Thymus (tissue), 2 donors: ENCODE data around the gene ITGA2B. TPM values are rescaled to one million over a fixed set of nuclear protein-coding genes. Genes with fewer than 3 reads are reported as not detected.

Experiments
- polyA plus RNA-seq: library from polyadenylated mRNA; stranded (reverse); fragments of 200-250 nt; gene quantifications from one replicate; pipeline ENCODE4 v1.2.3, GENCODE V29; 2013
- total RNA-seq: library from RNA; stranded (reverse); fragments of 120-200 nt; gene quantifications from one replicate; pipeline ENCODE4 v1.2.4, GENCODE V29; 2013
- donor health status: healthy.

ITGA2B gene
- total and polyA plus RNA-seq, 2 donors, result 0.38 to 0.41 TPM

Other genes starting within 250 kb of the ITGA2B start
- 3.2 TPM for gene HROB, start 247.7 kb downstream of the ITGA2B start, total RNA-seq
- 0.94 TPM for gene HROB, start 247.7 kb downstream of the ITGA2B start, polyA plus RNA-seq
- not detected for gene ASB16, start 218.9 kb downstream of the ITGA2B start, total RNA-seq
- 0.14 TPM for gene ASB16, start 218.9 kb downstream of the ITGA2B start, polyA plus RNA-seq
- 21.4 TPM for gene TMUB2, start 202.7 kb downstream of the ITGA2B start, total RNA-seq
- 57.6 TPM for gene TMUB2, start 202.7 kb downstream of the ITGA2B start, polyA plus RNA-seq
- 36.3 TPM for gene ATXN7L3, start 189.8 kb downstream of the ITGA2B start, total RNA-seq
- 53.3 TPM for gene ATXN7L3, start 189.8 kb downstream of the ITGA2B start, polyA plus RNA-seq
- 91.6 TPM for gene UBTF, start 170.0 kb downstream of the ITGA2B start, total RNA-seq
- 70.1 TPM for gene UBTF, start 170.0 kb downstream of the ITGA2B start, polyA plus RNA-seq
- gene SLC4A1, start 121.5 kb downstream of the ITGA2B start, total RNA-seq, result 6.9 TPM
- gene SLC4A1, start 121.5 kb downstream of the ITGA2B start, polyA plus RNA-seq, result 0.37 TPM
- 0.99 TPM for gene RUNDC3A, start 81.0 kb downstream of the ITGA2B start, total RNA-seq
- 4.9 TPM for gene RUNDC3A, start 81.0 kb downstream of the ITGA2B start, polyA plus RNA-seq
- 46.9 TPM for gene SLC25A39, start 64.8 kb downstream of the ITGA2B start, total RNA-seq
- gene SLC25A39, start 64.8 kb downstream of the ITGA2B start, polyA plus RNA-seq, result 93.8 TPM
- gene GRN, start 44.3 kb downstream of the ITGA2B start, total RNA-seq, result 74.8 TPM
- 93.0 TPM for gene GRN, start 44.3 kb downstream of the ITGA2B start, polyA plus RNA-seq
- 1.4 TPM for gene FAM171A2, start 25.8 kb downstream of the ITGA2B start, total RNA-seq
- gene FAM171A2, start 25.8 kb downstream of the ITGA2B start, polyA plus RNA-seq, result 0.39 TPM
- gene GPATCH8, start 113.8 kb upstream of the ITGA2B start, total RNA-seq, result 12.7 TPM
- gene GPATCH8, start 113.8 kb upstream of the ITGA2B start, polyA plus RNA-seq, result 11.1 TPM
- gene FZD2, start 167.8 kb upstream of the ITGA2B start, total RNA-seq, result 0.80 TPM
- 1.7 TPM for gene FZD2, start 167.8 kb upstream of the ITGA2B start, polyA plus RNA-seq